ENCODE data around the gene ANKH.

ANKH gene

GRCh38 chr5:14663734-14664269 lies 207.8 kb downstream of the ANKH start:
- no peak for TF ChIP-seq CTCF (IDR thresholded peaks at IDR 0.05; ENCODE audit: control insufficient read depth, insufficient read depth, low read depth, low read length, missing control alignments)
- H3K4me3 ChIP-seq (ENCODE audit: control insufficient read depth, low read depth, low read length): peak overlapping the region; percentile 60
- DNase-seq (ENCODE audit: low read depth): no peak

GRCh38 chr5:14662721-14663260 lies 208.8 kb downstream of the ANKH start:
- DNase-seq (ENCODE audit: low read depth): no peak

GRCh38 chr5:14660833-14661232 lies 210.7 kb downstream of the ANKH start:
- TF ChIP-seq CTCF (IDR thresholded peaks at IDR 0.05; ENCODE audit: control insufficient read depth, insufficient read depth, low read depth, low read length, missing control alignments): no peak
- H3K4me3 ChIP-seq (ENCODE audit: control insufficient read depth, low read depth, low read length): no peak overlapping the region
- DNase-seq (ENCODE audit: low read depth): no peak

More at GRCh38 chr5:14662721-14663260, 208.8 kb downstream of the ANKH start:
- no peak overlapping the region for H3K4me3 ChIP-seq (ENCODE audit: control insufficient read depth, low read depth, low read length)
- no peak for TF ChIP-seq CTCF (IDR thresholded peaks at IDR 0.05; ENCODE audit: control insufficient read depth, insufficient read depth, low read depth, low read length, missing control alignments)

- DNase-seq (ENCODE audit: low read depth): peak; percentile 34
- no peak for TF ChIP-seq CTCF (IDR thresholded peaks at IDR 0.05; ENCODE audit: control insufficient read depth, insufficient read depth, low read depth, low read length, missing control alignments)
- H3K4me3 ChIP-seq (ENCODE audit: control insufficient read depth, low read depth, low read length): no peak overlapping the region
Measured at GRCh38 chr5:14659821-14660607, 211.6 kb downstream of the ANKH start.

GRCh38 chr5:14656898-14657297 lies 214.7 kb downstream of the ANKH start:
- H3K4me3 ChIP-seq (ENCODE audit: control insufficient read depth, low read depth, low read length): no peak overlapping the region
- no peak for DNase-seq (ENCODE audit: low read depth)
- no peak for TF ChIP-seq CTCF (IDR thresholded peaks at IDR 0.05; ENCODE audit: control insufficient read depth, insufficient read depth, low read depth, low read length, missing control alignments)

GRCh38 chr5:14655146-14655741 lies 216.3 kb downstream of the ANKH start:
- no peak for DNase-seq (ENCODE audit: low read depth)
- H3K4me3 ChIP-seq (ENCODE audit: control insufficient read depth, low read depth, low read length): no peak overlapping the region
- TF ChIP-seq CTCF (IDR thresholded peaks at IDR 0.05; ENCODE audit: control insufficient read depth, insufficient read depth, low read depth, low read length, missing control alignments): no peak
